ENCODE data around the gene REEP3.

DNA sequence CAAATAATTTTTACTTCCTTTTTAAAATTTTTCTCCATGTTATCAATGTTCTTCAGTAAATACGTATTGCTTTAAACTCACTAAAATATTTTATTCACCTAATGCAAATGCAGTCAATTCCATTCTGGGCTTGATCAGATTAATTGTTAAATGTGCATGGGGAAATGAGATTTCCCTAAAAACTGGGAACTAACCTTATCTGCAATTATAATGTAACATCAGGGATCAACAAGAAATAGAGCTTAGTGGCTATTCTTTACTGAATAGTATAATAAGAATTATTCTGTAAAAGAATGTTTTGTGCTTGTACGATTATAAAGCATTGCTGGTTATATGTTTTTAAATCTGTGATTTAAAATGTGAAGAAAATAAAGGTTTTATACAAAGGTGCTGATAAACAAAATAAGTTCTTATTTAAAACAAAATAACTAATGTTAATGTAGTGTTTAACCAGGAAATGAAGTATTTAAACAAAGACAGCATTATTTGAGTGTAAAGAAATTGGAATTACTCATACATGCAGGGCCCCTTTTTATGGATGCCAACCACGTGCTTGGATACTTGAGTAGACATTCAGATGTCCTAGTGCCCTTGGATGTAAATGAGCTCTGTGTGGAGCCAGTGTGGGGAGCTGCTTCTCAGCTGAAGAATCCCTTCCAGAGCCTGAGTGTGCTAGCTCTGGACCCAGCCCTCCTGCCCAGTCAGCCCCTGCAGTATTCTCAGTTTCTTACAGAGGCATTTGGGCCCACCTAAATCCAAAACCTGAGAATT is 84.2 kb downstream of the REEP3 start:
- TF ChIP-seq, protein P1, sequence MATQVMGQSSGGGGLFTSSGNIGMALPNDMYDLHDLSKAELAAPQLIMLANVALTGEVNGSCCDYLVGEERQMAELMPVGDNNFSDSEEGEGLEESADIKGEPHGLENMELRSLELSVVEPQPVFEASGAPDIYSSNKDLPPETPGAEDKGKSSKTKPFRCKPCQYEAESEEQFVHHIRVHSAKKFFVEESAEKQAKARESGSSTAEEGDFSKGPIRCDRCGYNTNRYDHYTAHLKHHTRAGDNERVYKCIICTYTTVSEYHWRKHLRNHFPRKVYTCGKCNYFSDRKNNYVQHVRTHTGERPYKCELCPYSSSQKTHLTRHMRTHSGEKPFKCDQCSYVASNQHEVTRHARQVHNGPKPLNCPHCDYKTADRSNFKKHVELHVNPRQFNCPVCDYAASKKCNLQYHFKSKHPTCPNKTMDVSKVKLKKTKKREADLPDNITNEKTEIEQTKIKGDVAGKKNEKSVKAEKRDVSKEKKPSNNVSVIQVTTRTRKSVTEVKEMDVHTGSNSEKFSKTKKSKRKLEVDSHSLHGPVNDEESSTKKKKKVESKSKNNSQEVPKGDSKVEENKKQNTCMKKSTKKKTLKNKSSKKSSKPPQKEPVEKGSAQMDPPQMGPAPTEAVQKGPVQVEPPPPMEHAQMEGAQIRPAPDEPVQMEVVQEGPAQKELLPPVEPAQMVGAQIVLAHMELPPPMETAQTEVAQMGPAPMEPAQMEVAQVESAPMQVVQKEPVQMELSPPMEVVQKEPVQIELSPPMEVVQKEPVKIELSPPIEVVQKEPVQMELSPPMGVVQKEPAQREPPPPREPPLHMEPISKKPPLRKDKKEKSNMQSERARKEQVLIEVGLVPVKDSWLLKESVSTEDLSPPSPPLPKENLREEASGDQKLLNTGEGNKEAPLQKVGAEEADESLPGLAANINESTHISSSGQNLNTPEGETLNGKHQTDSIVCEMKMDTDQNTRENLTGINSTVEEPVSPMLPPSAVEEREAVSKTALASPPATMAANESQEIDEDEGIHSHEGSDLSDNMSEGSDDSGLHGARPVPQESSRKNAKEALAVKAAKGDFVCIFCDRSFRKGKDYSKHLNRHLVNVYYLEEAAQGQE (IDR thresholded peaks at IDR 0.05; ENCODE audit: insufficient read depth in 1 of 2, low read depth in 2 of 2, low read length in 2 of 2): no peak
- TF ChIP-seq TAF1 (IDR thresholded peaks at IDR 0.05; ENCODE audit: borderline replicate concordance, insufficient read depth, low read length) (no peak), FOXP2 (optimal IDR thresholded peaks at IDR 0.05; ENCODE audit: borderline replicate concordance, extremely low read depth, extremely low read length, insufficient read depth) (no peak)
